ENCODE data around the gene DEGS2.

DEGS2 gene

DNA sequence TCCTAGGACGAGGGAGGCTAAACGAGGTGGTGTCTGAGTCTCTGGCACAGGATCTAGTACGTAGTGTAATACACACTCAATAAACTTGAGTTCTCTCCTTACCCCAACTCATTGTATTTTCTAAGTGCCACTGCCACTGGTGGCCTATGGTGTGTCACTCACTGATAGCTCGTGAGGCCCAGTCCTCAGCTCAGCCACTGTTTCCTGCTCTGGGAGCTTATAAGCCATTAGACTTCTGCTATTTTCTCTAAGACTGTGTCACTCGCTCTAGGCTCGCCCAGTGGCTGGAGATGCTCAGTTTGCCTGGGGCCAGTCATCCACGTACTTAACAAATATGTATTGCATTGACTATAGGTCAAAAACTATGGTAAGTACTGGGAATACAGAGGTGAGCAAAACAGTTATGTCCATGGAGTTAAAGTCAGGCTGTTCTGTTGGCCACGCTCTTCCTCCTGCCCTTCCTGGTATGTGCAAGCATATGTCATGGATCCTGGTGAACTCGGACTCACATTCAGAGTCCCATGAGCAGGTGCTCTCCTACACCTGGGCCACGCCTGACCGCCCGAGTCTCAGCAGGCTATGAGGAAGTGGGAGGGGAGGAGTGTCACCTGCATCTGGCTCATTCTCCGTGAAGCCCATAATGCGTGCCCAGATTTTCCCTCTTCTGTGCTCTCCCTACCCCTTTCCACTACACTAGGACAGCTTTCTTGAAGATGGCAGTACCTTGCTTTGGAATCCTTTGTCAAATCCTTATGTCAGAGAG is 41.6 kb downstream of the DEGS2 start (continued):
- TF ChIP-seq, protein P1, sequence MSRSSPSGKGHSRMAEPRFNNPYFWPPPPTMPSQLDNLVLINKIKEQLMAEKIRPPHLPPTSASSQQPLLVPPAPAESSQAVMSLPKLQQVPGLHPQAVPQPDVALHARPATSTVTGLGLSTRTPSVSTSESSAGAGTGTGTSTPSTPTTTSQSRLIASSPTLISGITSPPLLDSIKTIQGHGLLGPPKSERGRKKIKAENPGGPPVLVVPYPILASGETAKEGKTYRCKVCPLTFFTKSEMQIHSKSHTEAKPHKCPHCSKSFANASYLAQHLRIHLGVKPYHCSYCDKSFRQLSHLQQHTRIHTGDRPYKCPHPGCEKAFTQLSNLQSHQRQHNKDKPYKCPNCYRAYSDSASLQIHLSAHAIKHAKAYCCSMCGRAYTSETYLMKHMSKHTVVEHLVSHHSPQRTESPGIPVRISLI (tag by site-specific recombination; IDR thresholded peaks at IDR 0.05): no peak
- TF ChIP-seq, protein P2, sequence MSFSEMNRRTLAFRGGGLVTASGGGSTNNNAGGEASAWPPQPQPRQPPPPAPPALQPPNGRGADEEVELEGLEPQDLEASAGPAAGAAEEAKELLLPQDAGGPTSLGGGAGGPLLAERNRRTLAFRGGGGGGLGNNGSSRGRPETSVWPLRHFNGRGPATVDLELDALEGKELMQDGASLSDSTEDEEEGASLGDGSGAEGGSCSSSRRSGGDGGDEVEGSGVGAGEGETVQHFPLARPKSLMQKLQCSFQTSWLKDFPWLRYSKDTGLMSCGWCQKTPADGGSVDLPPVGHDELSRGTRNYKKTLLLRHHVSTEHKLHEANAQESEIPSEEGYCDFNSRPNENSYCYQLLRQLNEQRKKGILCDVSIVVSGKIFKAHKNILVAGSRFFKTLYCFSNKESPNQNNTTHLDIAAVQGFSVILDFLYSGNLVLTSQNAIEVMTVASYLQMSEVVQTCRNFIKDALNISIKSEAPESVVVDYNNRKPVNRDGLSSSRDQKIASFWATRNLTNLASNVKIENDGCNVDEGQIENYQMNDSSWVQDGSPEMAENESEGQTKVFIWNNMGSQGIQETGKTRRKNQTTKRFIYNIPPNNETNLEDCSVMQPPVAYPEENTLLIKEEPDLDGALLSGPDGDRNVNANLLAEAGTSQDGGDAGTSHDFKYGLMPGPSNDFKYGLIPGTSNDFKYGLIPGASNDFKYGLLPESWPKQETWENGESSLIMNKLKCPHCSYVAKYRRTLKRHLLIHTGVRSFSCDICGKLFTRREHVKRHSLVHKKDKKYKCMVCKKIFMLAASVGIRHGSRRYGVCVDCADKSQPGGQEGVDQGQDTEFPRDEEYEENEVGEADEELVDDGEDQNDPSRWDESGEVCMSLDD (tag by site-specific recombination; IDR thresholded peaks at IDR 0.05): no peak
- TF ChIP-seq ZNF501 (tag by site-specific recombination; IDR thresholded peaks at IDR 0.05) (no peak), ZNF48 (tag by site-specific recombination; IDR thresholded peaks at IDR 0.05) (no peak), OVOL3 (tag by site-specific recombination; IDR thresholded peaks at IDR 0.05) (no peak), ZNF426 (tag by site-specific recombination; IDR thresholded peaks at IDR 0.05) (no peak), ZNF140 (tag by site-specific recombination; IDR thresholded peaks at IDR 0.05) (no peak), ZNF19 (tag by site-specific recombination; IDR thresholded peaks at IDR 0.05; ENCODE audit: low read depth) (no peak), ZNF747 (tag by site-specific recombination; IDR thresholded peaks at IDR 0.05) (no peak)
- TF ChIP-seq, protein P3, sequence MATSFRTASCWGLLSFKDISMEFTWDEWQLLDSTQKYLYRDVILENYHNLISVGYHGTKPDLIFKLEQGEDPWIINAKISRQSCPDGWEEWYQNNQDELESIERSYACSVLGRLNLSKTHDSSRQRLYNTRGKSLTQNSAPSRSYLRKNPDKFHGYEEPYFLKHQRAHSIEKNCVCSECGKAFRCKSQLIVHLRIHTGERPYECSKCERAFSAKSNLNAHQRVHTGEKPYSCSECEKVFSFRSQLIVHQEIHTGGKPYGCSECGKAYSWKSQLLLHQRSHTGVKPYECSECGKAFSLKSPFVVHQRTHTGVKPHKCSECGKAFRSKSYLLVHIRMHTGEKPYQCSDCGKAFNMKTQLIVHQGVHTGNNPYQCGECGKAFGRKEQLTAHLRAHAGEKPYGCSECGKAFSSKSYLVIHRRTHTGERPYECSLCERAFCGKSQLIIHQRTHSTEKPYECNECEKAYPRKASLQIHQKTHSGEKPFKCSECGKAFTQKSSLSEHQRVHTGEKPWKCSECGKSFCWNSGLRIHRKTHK (tag by site-specific recombination; IDR thresholded peaks at IDR 0.05): no peak

DNA sequence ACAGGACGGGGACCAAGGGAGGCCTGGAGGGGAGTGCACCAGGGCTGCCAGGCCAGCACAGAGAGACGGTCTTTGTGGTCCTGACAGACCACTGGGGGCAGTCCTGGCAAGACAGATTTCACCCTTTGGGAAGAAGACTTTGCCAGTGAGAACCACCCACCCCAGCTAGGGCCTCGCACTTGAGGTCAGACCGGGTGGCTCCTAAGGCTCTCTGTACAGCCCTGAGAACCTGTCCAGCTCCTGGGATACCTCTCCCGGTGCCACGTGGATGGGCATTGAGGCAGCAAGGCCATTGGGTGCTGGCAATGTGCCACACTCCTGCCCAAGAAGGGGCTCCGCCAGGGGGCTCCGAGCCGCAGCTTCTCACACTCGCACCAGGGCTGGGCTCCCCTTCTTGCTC is 42.4 kb downstream of the DEGS2 start:
- Histone ChIP-seq H3K9me3 (ENCODE audit: control insufficient read depth, insufficient read depth, low read depth, low read length) (no peaks in the 10 kb centered on the region), H3K27ac (ENCODE audit: extremely low read depth, low read depth, low read length) (no peak overlapping the region), H3K4me3 (ENCODE audit: low read depth, low read length) (no peak overlapping the region), H3K36me3 (ENCODE audit: control insufficient read depth in 2 of 2, insufficient read depth in 1 of 2, low read length in 2 of 2) (no peaks in the 10 kb centered on the region), H3K4me1 (ENCODE audit: control insufficient read depth, insufficient read depth, low read length) (no peaks in the 10 kb centered on the region)
- ChIA-PET CTCF (interaction anchor here (0.7 to 4.2 kb wide), 2 partner anchors 9 to 10 kb away, joined by 4 to 27 read pairs; no protein-coding TSS in a partner anchor), POLR2A (no interaction called here)
- TF ChIP-seq ZNF785 (tag by site-specific recombination; IDR thresholded peaks at IDR 0.05) (no peak), ZNF391 (tag by site-specific recombination; IDR thresholded peaks at IDR 0.05; ENCODE audit: borderline replicate concordance, low read depth) (no peak), ZNF19 (tag by site-specific recombination; IDR thresholded peaks at IDR 0.05; ENCODE audit: low read depth) (no peak)
- TF ChIP-seq, protein P4, sequence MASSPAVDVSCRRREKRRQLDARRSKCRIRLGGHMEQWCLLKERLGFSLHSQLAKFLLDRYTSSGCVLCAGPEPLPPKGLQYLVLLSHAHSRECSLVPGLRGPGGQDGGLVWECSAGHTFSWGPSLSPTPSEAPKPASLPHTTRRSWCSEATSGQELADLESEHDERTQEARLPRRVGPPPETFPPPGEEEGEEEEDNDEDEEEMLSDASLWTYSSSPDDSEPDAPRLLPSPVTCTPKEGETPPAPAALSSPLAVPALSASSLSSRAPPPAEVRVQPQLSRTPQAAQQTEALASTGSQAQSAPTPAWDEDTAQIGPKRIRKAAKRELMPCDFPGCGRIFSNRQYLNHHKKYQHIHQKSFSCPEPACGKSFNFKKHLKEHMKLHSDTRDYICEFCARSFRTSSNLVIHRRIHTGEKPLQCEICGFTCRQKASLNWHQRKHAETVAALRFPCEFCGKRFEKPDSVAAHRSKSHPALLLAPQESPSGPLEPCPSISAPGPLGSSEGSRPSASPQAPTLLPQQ (tag by site-specific recombination; IDR thresholded peaks at IDR 0.05): no peak

DNA sequence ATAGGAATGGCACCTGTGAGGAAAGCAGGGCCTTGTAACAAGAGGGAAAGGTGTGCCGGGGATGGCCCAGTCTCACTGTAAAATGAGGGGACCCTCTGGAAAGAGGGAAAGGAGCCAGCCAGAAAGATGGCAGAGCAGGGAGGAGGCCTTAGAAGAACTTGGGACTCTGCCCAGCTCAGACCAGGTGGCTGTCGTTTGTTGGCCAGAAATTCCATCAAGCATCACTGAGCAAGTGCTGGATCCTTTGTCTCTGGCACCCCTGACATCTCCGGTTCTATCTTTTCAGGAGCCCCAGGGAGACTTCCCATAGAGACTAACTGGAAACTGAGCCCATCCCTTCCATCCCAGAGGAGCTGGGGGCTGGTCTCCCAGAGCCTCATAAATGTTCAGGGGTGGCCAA is 43.3 kb downstream of the DEGS2 start:
- H3K9me3 ChIP-seq (ENCODE audit: control insufficient read depth, insufficient read depth, low read depth, low read length): no peaks in the 10 kb centered on the region
- peak; percentile 41; the same call in 1 of the 2 replicates for TF ChIP-seq GLIS1 (tag by site-specific recombination; IDR thresholded peaks at IDR 0.05)
- no peak for TF ChIP-seq ZNF350 (tag by site-specific recombination; IDR thresholded peaks at IDR 0.05)
- no peak overlapping the region for H3K27ac ChIP-seq (ENCODE audit: extremely low read depth, low read depth, low read length)
- no peaks in the 10 kb centered on the region for H3K4me1 ChIP-seq (ENCODE audit: control insufficient read depth, insufficient read depth, low read length)
- H3K36me3 ChIP-seq (ENCODE audit: control insufficient read depth in 2 of 2, insufficient read depth in 1 of 2, low read length in 2 of 2): no peaks in the 10 kb centered on the region
- ChIA-PET CTCF (interaction anchor here (1.2 to 4.2 kb wide), 2 partner anchors 8 to 11 kb away, joined by 3 to 27 read pairs; no protein-coding TSS in a partner anchor), POLR2A (no interaction called here)
- no peak overlapping the region for H3K4me3 ChIP-seq (ENCODE audit: low read depth, low read length)

All from HEK293 (cell line).